Neural cell (in vitro differentiated cells): ENCODE measurements around the gene MIB1. TPM values are rescaled to one million over a fixed set of nuclear protein-coding genes. Genes with fewer than 3 reads are reported as not detected.

Source experiments
- H2AFZ ChIP-seq: fragments of 200-600, 300-800 bp; sonication (generic), shearing (Covaris generic); 2 replicates; pipeline ENCODE4 v1.6.0; 2014; ENCODE audit warnings: low read depth, mild to moderate bottlenecking, antibody characterized with exemption, low read length, moderate library complexity
- H3F3A ChIP-seq: fragments of 200-600 bp; shearing (Covaris generic); 2 replicates; pipeline ENCODE4 v1.6.1; 2016; ENCODE audit warnings: mild to moderate bottlenecking, moderate library complexity, mixed read lengths, antibody characterized with exemption, low read length; ENCODE audit not compliant: insufficient read depth, poor library complexity, severe bottlenecking
- H3K27ac ChIP-seq: fragments of 200-600, 300-800 bp; sonication (generic), shearing (Covaris generic); 2 replicates; pipeline ENCODE4 v1.5.1; 2014; ENCODE audit warnings: mild to moderate bottlenecking, low read length, moderate library complexity
- H3K27me3 ChIP-seq: fragments of 300-800, 200-600 bp; sonication (generic), shearing (Covaris generic); 2 replicates; pipeline ENCODE4 v1.6.0; 2014; ENCODE audit warnings: mild to moderate bottlenecking, low read depth, low read length, moderate library complexity; ENCODE audit not compliant: insufficient read depth
- H3K36me3 ChIP-seq: fragments of 300-800, 200-600 bp; sonication (generic), shearing (Covaris generic); 2 replicates; pipeline ENCODE4 v1.5.1; 2014; ENCODE audit warnings: mild to moderate bottlenecking, antibody characterized with exemption, low read length, moderate library complexity; ENCODE audit not compliant: insufficient read depth
- H3K4me2 ChIP-seq: fragments of 300-800, 200-600 bp; sonication (generic), shearing (Covaris generic); 2 replicates; pipeline ENCODE4 v1.6.0; 2014; ENCODE audit warnings: mild to moderate bottlenecking, low read length
- H3K4me3 ChIP-seq: fragments of 300-800, 200-600 bp; sonication (generic), shearing (Covaris generic); 2 replicates; pipeline ENCODE4 v1.5.1; 2014; ENCODE audit warnings: mild to moderate bottlenecking, low read length, moderate library complexity
- H3K79me2 ChIP-seq: fragments of 200-600 bp; shearing (Covaris generic); replicated peaks from 2 replicates; pipeline ENCODE4 v1.6.0; 2014; ENCODE audit warnings: mild to moderate bottlenecking, low read length, moderate library complexity; ENCODE audit not compliant: insufficient read depth
- H3K9ac ChIP-seq: fragments of 300-800, 200-600 bp; sonication (generic), shearing (Covaris generic); 2 replicates; pipeline ENCODE4 v1.6.1; 2016; ENCODE audit warnings: mild to moderate bottlenecking, low read length, mixed read lengths
- H3K9me2 ChIP-seq: fragments of 200-600 bp; shearing (Covaris generic); 2 replicates; pipeline ENCODE4 v1.6.1; 2016; ENCODE audit warnings: mild to moderate bottlenecking, low read length, mixed read lengths; ENCODE audit not compliant: insufficient read depth
- H3K9me3 ChIP-seq: fragments of 200-600, 300-800 bp; sonication (generic), shearing (Covaris generic); 2 replicates; pipeline ENCODE4 v1.6.1; 2016; ENCODE audit warnings: mild to moderate bottlenecking, mixed run types, low read length, moderate library complexity, mixed read lengths
- H4K20me1 ChIP-seq: fragments of 200-600 bp; shearing (Covaris generic); 2 replicates; pipeline ENCODE4 v1.6.1; 2016; ENCODE audit warnings: mild to moderate bottlenecking, mixed run types; ENCODE audit not compliant: insufficient read depth
- CTCF ChIP-seq: fragments of 450-650 bp; IDR thresholded peaks from 2 replicates; pipeline ENCODE4 v1.5.1; 2014; ENCODE audit warnings: antibody characterized with exemption, mild to moderate bottlenecking, moderate library complexity; ENCODE audit not compliant: poor library complexity, severe bottlenecking
- EP300 ChIP-seq: fragments of 450-650 bp; conservative IDR thresholded peaks from 2 replicates; pipeline ENCODE4 v1.6.1; 2014; ENCODE audit warnings: antibody characterized with exemption, mild to moderate bottlenecking, moderate library complexity; ENCODE audit not compliant: poor library complexity, severe bottlenecking
- EZH2 ChIP-seq: fragments of 200-600, 300-800 bp; shearing (Covaris generic), sonication (generic); IDR thresholded peaks from 2 replicates; pipeline ENCODE4 v1.6.1; 2014; ENCODE audit warnings: antibody characterized with exemption, low read length, borderline replicate concordance, mild to moderate bottlenecking; ENCODE audit not compliant: insufficient read depth, poor library complexity, severe bottlenecking
- MXI1 ChIP-seq: fragments of 450-650 bp; conservative IDR thresholded peaks from 2 replicates; pipeline ENCODE4 v1.6.1; 2014; ENCODE audit warnings: antibody characterized with exemption, mild to moderate bottlenecking; ENCODE audit not compliant: poor library complexity, severe bottlenecking
- POLR2AphosphoS5 ChIP-seq: IDR thresholded peaks from 2 replicates; pipeline ENCODE4 v1.6.1; 2012
- RAD21 ChIP-seq: fragments of 450-650 bp; conservative IDR thresholded peaks from 2 replicates; pipeline ENCODE4 v1.6.1; 2014; ENCODE audit warnings: antibody characterized with exemption, mild to moderate bottlenecking, moderate library complexity
- REST ChIP-seq: IDR thresholded peaks from 2 replicates; pipeline ENCODE4 v1.6.1; 2012; ENCODE audit warnings: borderline replicate concordance
- SMC3 ChIP-seq: fragments of 450-650 bp; conservative IDR thresholded peaks from 2 replicates; pipeline ENCODE4 v1.6.1; 2014; ENCODE audit warnings: antibody characterized with exemption, mild to moderate bottlenecking, moderate library complexity; ENCODE audit not compliant: poor library complexity
- TAF1 ChIP-seq: IDR thresholded peaks from 2 replicates; pipeline ENCODE4 v1.6.1; 2012; ENCODE audit warnings: low read depth
- polyA plus RNA-seq: library from polyadenylated mRNA; depleted of rRNA; stranded (reverse); fragments of >200 nt; gene quantifications from 2 replicates; pipeline ENCODE4 v1.2.3, GENCODE V29; 2014

MIB1 gene
- polyA plus RNA-seq, 1 donor from 2014 or later: 68.3 TPM

DNA sequence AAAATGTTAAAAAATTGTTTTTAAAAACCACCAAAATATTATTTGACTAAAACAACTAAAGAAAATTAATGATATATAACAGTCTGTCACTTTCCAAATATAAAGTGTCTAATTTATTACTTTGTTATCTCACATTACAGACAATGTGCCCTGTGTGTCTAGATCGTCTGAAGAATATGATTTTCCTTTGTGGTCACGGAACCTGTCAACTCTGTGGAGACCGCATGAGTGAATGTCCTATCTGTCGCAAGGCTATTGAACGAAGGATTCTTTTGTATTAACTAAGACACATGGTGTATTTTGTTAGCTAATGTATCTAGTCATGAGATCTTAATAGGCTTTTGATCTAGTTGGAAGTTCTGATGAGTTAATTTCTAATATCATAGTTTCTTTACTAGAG lies 123.8 kb downstream of the MIB1 start:
- H3F3A ChIP-seq: no peaks in the 10 kb centered on the region
- no peaks in the 10 kb centered on the region for H4K20me1 ChIP-seq
- H3K9me3 ChIP-seq: no peaks in the 10 kb centered on the region
- H3K27ac ChIP-seq: no peak overlapping the region
- no peak overlapping the region for H3K9ac ChIP-seq
- no peaks in the 10 kb centered on the region for H3K9me2 ChIP-seq
- no peak overlapping the region for H3K4me2 ChIP-seq
- H3K36me3 ChIP-seq: peaks cover 15% of the 10 kb centered on the region
- H2AFZ ChIP-seq: no peak overlapping the region
- no peaks in the 10 kb centered on the region for H3K27me3 ChIP-seq
- TF ChIP-seq POLR2AphosphoS5 (no peak), RAD21 (no peak), EZH2 (no peak), TAF1 (no peak), SMC3 (no peak), REST (no peak), CTCF (no peak), EP300 (no peak), MXI1 (no peak)
- H3K79me2 ChIP-seq: no peaks in the 10 kb centered on the region
- H3K4me3 ChIP-seq: no peak overlapping the region

- no peak overlapping the region for H3K9ac ChIP-seq
- no peak overlapping the region for H3K4me3 ChIP-seq
- TF ChIP-seq EZH2 (no peak), CTCF (no peak), EP300 (no peak), TAF1 (no peak), SMC3 (no peak), RAD21 (no peak), POLR2AphosphoS5 (no peak), MXI1 (no peak), REST (no peak)
- H3K27ac ChIP-seq: no peak overlapping the region
- peaks cover 15% of the 10 kb centered on the region for H3K36me3 ChIP-seq
- no peaks in the 10 kb centered on the region for H3F3A ChIP-seq
- H3K4me2 ChIP-seq: no peak overlapping the region
- H3K27me3 ChIP-seq: no peaks in the 10 kb centered on the region
- H4K20me1 ChIP-seq: no peaks in the 10 kb centered on the region
- H3K9me3 ChIP-seq: no peaks in the 10 kb centered on the region
- H2AFZ ChIP-seq: no peak overlapping the region
- no peaks in the 10 kb centered on the region for H3K79me2 ChIP-seq
- no peaks in the 10 kb centered on the region for H3K9me2 ChIP-seq
Measured at GRCh38 chr18:21865043-21865442, 124.5 kb downstream of the MIB1 start.
